NAMALWA (cell line): ENCODE measurements around the gene NAT9.

Experiments used
- DNase-seq: peaks from one replicate; pipeline ENCODE4 v3.0.0-alpha.2; 2015; ENCODE audit warnings: low spot score

NAT9 gene

DNA sequence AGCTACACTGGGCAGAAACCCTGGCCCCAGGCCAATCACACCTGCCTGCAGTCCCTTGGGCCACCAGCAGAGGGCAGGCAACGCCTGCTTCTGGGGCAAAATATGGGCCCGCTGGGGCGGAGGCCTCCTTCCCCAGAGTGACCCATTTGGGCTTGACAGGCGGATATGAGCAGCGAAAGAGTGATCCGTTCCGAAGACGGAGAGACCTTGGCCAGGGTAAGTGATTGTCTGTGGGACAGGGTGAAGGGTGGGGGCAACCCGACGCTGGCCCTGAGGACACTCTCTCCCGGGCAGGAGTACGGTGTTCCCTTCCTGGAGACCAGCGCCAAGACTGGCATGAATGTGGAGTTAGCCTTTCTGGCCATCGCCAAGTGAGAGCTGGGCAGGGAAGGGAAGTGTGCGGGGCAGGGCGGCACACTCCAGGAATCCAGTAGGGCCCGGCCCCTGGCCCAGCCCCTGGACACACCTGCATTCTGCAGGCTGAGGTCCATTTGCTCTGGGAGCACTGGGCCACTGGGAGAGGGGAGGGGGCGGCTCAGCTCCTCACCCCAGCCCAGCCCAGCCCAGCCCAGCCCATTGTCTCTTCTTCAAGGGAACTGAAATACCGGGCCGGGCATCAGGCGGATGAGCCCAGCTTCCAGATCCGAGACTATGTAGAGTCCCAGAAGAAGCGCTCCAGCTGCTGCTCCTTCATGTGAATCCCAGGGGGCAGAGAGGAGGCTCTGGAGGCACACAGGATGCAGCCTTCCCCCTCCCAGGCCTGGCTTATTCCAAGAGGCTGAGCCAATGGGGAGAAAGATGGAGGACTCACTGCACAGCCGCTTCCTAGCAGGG, 31.2 kb downstream of the NAT9 start:
- peak; percentile 82 for DNase-seq

DNA sequence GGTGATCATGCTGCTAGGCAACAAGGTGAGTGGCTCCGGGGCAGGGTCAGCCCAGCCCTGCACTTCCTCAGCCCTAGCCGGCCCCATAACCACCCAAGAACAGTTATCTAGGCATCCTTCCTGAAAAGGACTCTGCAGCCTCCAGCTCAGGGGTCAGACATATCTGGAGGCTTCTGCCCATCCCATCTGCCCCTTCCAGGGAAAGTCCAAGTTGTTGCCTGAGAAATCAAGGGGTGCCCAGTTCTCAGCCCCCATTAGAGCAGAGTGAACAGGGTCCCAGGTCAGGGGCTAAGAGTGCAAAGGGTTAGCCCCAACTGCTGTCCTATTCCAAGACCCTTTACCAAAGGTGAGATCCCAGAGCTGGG, 31.8 kb downstream of the NAT9 start:
- no peak for DNase-seq

DNA sequence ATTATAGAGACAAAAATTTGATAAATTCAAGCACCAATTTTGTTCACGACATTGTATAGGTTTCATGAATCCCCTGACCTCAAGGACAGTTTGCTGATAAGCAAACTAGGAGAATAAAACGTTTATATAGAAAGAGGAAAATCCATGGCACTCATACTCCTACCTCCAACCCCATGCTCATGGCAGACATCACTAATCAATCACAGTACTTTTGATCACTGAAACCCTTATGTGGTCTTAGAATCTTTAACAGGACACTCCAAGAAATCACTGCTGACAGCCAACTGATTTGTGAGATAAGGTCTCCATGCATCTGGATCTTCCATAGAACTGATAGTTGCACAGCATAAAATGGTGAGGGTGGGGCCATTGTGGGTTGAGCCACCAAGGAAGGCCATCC, 32.4 kb downstream of the NAT9 start:
- no peak for DNase-seq

GRCh38 chr17:74742978-74743545, 33.1 kb downstream of the NAT9 start:
- DNase-seq = no peak

DNA sequence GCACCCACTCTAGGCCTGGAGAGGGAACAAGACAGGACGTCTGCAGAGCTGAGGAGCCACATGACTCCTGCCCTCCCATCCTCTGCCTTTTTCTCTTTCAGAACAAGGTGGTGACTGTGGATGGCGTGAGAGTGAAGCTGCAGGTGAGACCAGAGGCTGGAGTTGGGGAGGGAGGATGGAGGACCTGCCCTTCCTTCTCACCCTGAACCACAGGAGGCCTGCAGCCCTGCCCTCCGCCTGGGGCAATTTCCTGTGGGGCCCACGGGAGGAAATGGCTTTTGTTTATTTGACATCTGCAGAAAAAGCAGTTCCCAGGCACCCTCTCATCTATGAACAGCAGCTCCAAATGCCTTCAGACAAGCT, 34.0 kb downstream of the NAT9 start:
- DNase-seq = peak; percentile 66

DNA sequence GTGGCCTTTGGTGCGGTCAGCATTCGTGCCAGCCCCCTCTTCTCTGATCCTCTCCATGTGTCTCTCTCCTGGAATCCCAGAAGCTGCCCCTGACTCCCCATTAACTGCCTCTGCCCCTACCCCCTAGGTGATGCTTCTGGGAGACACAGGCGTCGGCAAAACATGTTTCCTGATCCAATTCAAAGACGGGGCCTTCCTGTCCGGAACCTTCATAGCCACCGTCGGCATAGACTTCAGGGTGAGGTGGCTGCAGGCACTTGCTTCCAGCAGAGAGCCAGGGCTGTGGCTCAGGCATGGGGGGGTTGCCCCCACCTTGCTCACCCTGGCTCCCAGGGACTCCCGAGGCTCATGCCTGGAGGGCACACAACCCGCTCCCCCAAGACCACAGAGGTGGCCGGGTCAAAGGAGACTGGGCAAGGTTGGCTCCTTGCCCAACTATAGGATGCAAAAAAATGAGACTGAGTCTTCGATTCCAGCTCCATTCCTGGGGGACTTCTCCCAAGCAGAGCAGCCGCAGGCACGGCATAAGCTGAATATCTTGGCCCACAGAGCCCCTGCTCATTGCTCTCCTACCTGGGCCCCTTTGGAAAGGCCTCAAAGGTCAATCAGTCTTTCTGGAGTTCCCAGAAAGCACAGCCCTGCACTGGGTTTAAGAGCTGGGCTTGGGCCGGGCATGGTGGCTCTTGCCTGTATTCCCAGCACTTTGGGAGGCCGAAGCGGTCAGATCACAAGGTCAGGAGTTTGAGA, 35.3 kb downstream of the NAT9 start:
- no peak for DNase-seq

GRCh38 chr17:74740173-74740572, 36.0 kb downstream of the NAT9 start:
- DNase-seq = no peak

GRCh38 chr17:74739227-74739831, 36.8 kb downstream of the NAT9 start:
- no peak for DNase-seq

DNA sequence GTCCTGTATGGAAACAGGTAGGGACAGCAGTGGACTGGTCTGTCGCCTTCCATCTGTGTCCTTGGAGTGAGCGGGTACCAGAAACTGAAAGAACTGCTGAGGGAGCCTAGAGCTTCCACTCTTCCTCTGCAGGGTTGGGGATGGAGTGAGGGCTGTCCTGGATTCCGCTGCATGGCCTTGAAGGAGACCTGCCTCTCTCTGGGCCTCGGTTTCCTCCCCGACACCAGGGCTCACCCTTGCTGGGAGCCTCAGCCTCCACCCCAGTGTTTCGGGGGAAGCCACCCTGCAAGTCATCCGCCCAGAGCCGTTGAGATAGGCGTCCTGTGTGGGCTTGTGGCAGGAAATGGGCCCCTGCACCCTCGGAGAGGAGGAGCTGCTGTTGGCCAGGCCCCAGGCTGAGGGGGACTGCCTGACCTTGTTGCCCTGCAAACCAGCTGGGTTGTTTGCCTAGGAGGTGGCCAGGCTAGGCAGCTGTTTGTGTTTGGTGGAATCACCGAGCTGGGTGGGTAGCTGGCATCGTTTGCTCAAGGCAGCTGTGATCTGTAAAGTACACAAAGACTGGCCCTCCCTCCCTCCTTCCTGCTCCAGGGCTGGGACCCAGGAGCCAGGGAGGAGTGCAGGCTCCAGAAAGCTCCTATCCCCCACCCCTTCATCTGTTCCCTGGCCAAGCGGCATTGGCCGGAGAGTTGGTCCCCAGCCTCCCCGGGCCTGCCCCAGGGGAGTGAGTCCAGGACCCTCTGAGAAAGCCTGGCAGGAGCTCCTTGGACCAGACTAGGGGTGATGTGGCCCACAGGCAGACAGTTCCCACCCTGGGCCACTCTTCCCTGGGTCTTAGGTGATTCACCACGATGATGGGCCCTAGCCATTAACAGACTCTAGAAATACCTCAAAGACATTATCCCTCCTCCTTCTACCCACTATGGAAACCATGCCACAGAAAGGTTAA, 37.8 kb downstream of the NAT9 start:
- peak; percentile 45 for DNase-seq

GRCh38 chr17:74737299-74738050, 38.7 kb downstream of the NAT9 start:
- peak; percentile 65 for DNase-seq

GRCh38 chr17:74736513-74737298, 39.4 kb downstream of the NAT9 start, which contains the start of gene RAB37:
Gene RAB37, plus strand, starts transcription at chr17:74737256. Its CDS starts 17 bp downstream, at chr17:74737273.
- peak; percentile 85 for DNase-seq

- no peak for DNase-seq
Observed at GRCh38 chr17:74734256-74734655, 41.9 kb downstream of the NAT9 start.

DNA sequence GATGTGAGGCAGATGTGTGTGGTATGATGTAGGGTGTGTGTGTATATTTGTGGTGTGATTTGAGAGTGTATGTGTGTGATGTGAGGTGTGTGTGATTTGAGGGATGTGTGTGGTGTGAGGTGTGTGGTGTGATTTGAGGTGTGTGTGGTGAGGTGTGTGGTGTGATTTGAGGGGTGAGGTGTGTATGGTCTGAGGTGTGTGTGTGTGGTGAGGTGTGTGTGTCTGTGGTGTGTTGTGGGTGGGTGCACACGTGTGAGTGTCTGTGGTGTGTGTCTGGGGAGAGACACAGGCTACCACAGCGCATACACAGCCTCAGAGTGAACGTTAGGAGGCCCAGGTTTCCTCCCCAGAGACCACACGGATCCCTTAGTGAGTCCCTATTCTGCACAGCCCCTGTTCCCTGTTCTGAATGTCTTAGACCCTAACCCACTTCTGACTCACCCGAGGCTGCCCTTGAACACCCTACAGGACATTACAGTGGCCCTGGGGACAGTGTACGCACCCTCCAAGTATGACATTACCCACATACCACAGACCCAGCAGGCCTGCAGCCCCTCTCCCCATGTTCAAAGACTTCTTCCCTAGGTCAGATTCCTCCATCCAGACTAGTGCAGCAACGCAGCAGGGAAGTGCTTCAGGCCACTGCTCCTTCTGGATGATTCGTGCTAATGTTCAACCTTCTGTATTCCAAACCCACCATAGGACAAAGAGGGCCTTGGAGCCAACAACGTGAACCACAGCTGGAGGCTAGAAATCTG, 42.6 kb downstream of the NAT9 start:
- DNase-seq = no peak

GRCh38 chr17:74732042-74732867, 43.9 kb downstream of the NAT9 start:
- DNase-seq = no peak

DNA sequence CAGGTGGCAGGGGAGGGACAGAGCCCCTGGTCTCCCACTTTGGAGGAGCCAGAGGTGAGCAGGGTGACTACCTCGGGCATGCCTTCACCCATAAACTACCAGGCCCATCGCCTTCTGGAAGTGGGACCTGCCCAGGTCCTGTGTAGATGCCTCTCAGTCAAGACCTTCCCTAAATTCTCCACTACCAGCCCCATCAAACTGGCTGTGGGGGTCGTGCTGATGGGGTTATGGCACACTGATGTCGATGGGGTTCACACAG, 44.9 kb downstream of the NAT9 start:
- no peak for DNase-seq

- DNase-seq = no peak
Observed at GRCh38 chr17:74730491-74731346, 45.4 kb downstream of the NAT9 start.

DNA sequence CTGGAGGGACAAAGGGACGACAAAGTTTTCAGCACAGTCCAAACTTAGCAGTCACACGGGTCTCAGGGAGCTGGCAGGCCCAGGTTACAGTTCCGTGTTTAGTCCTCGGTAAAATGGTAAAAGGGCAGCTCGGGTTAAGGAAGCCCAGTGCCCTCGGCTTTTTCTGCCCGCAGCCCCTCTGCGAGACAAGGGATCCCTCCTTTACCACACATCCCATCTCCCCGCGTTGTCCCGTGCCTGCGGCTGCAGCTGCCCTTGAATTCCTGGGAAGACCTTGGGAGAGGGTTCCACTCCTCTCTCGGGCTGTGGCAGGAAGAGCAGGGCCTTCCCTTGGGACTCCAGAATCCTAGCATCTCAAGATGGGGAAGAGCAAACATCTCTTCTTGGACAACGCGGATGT, 46.3 kb downstream of the NAT9 start:
- no peak for DNase-seq

GRCh38 chr17:74729368-74729767, 46.8 kb downstream of the NAT9 start:
- no peak for DNase-seq
